BLaER1 (cell line): ENCODE measurements around the gene MBTPS1.
A peak's percentile ranks its signal among the peaks of the same experiment; 100 is the strongest.
"Not testable (repeated sequence)": the region's sequence is repeated elsewhere in the genome, so short reads cannot be mapped to it uniquely, and the experiment has no call there.

Experiments used
- H3K27ac ChIP-seq: shearing (Covaris generic); formaldehyde crosslinking; 2 replicates; pipeline ENCODE4 v1.8.1; 2022
- H3K27me3 ChIP-seq: shearing (Covaris generic); formaldehyde crosslinking; 2 replicates; pipeline ENCODE4 v1.8.1; 2022
- H3K36me3 ChIP-seq: shearing (Covaris generic); formaldehyde crosslinking; 2 replicates; pipeline ENCODE4 v1.8.1; 2022
- H3K4me1 ChIP-seq: shearing (Covaris generic); formaldehyde crosslinking; 2 replicates; pipeline ENCODE4 v1.8.1; 2022
- H3K4me2 ChIP-seq: shearing (Covaris generic); formaldehyde crosslinking; 2 replicates; pipeline ENCODE4 v1.8.1; 2022
- H3K4me3 ChIP-seq: shearing (Covaris generic); formaldehyde crosslinking; 2 replicates; pipeline ENCODE4 v1.8.1; 2022
- H3K9ac ChIP-seq: shearing (Covaris generic); formaldehyde crosslinking; 2 replicates; pipeline ENCODE4 v1.8.1; 2022
- H3K9me3 ChIP-seq: shearing (Covaris generic); formaldehyde crosslinking; 2 replicates; pipeline ENCODE4 v1.8.1; 2022
- H4K20me1 ChIP-seq: shearing (Covaris generic); formaldehyde crosslinking; 2 replicates; pipeline ENCODE4 v1.8.1; 2022
- Cebpa-rat ChIP-seq: shearing (Covaris generic); IDR thresholded peaks from 2 replicates; pipeline ENCODE4 v1.8.1; 2022

MBTPS1 gene

DNA sequence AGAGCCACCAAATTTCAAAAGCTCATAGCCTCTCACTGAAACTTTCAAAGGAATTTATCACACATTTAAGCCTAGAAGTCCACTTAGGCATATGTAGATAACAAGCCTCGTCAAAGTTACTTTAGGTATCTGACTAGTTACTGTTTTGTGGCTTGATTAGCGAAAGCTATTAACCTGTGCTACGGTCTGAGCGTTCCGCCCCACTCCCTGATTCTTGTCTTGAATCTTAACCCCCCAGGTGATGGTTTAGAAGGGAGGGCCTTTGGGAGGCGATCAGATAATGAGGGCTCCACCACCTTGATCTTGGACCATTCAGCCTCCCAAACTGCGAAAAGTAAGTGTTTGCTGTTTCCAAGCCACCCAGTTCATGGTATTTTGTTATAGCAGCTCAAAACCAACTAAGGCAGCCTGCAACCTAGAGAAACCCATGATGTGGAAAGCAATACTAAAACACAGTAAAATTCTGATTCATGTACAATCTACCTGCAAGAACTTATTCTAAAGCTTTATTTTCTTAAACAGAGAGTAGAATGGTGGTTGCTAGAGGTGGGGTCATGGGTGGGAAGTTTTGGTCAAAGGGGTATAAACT is 21.1 kb upstream of the MBTPS1 start:
- H3K27ac ChIP-seq, result no peak overlapping the region
- H3K4me1 ChIP-seq, result peaks cover 55% of the 10 kb centered on the region
- no peaks in the 10 kb centered on the region for H3K9me3 ChIP-seq
- peaks cover 63% of the 10 kb centered on the region for H4K20me1 ChIP-seq
- TF ChIP-seq Cebpa-rat, result no peak
- H3K4me3 ChIP-seq, result no peak overlapping the region
- H3K27me3 ChIP-seq, result no peaks in the 10 kb centered on the region
- no peak overlapping the region for H3K9ac ChIP-seq
- no peaks in the 10 kb centered on the region for H3K36me3 ChIP-seq
- H3K4me2 ChIP-seq, result peak overlapping the region; percentile 22

DNA sequence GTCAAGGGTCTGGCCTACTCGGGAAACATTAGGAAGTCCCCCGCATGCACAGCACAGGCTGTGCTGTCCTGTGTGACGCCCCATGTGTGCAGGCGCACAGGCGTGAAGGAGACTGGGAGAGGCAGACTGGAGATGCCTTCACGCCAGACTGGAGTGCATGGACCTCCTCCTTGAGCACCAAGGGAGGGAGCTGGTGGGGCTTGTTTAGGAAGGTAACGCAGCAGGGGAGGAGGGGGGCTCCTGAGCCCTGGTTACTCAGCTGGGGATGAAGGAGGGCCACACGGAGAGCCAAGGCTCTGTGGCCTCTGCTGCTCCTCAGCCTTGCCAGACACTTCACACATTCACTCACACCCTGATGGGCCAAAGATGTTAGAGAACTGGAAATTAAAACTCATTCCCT is 20.5 kb upstream of the MBTPS1 start:
- peaks cover 55% of the 10 kb centered on the region for H3K4me1 ChIP-seq
- H3K9ac ChIP-seq, result no peak overlapping the region
- peak overlapping the region; percentile 22; the same call in 1 of the 2 replicates for H3K4me2 ChIP-seq
- peak overlapping the region; percentile 22; the same call in 1 of the 2 replicates for H3K27ac ChIP-seq
- H3K4me3 ChIP-seq, result no peak overlapping the region
- no peak for TF ChIP-seq Cebpa-rat
- H3K36me3 ChIP-seq, result no peaks in the 10 kb centered on the region; the same call in 1 of the 2 replicates
- H3K9me3 ChIP-seq, result no peaks in the 10 kb centered on the region
- no peaks in the 10 kb centered on the region for H3K27me3 ChIP-seq
- H4K20me1 ChIP-seq, result peaks cover 57% of the 10 kb centered on the region

DNA sequence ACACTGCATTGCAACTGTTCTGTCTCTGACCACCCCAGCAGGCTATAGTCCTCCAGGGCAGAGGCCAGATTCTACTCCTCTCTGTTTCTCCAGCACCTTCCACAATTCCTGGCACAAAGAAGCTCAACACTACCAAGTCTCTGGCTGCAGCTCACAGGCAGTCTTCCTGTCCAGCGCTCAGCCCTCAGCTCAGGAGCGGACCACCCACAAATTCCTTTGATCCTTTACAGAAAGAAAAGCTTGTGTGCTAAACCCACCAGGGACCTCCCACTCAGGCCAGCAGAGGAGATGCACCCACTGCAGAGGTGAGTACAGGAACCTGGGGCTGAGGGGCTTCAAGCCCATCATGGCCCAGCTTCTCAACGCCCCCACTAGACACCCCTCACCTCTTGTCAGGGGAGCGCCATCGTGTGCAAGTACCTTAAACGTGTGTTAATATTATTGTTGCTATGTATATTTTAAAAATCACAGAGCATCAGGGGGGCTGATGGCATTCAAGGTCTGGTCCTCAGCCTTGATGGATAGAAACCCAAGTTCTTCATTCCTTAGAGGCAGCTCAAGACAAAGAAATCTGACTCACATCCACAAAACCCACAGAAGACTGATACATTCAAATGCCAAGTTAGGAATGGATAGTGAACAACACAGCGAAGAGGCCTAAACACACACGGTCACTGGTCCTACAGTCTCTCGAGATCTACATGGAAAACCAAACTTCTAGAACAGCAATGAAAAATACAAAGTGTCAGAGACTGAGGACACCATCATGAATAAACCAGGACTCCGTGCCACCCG is 19.8 kb upstream of the MBTPS1 start:
- H3K9me3 ChIP-seq, result no peaks in the 10 kb centered on the region
- no peak for TF ChIP-seq Cebpa-rat
- H3K36me3 ChIP-seq, result no peaks in the 10 kb centered on the region; the same call in 1 of the 2 replicates
- H3K27ac ChIP-seq, result no peak overlapping the region
- H4K20me1 ChIP-seq, result peaks cover 50% of the 10 kb centered on the region
- peak overlapping the region; percentile 22; the same call in 1 of the 2 replicates for H3K4me2 ChIP-seq
- H3K27me3 ChIP-seq, result no peaks in the 10 kb centered on the region
- peaks cover 51% of the 10 kb centered on the region for H3K4me1 ChIP-seq
- no peak overlapping the region for H3K4me3 ChIP-seq
- no peak overlapping the region for H3K9ac ChIP-seq

DNA sequence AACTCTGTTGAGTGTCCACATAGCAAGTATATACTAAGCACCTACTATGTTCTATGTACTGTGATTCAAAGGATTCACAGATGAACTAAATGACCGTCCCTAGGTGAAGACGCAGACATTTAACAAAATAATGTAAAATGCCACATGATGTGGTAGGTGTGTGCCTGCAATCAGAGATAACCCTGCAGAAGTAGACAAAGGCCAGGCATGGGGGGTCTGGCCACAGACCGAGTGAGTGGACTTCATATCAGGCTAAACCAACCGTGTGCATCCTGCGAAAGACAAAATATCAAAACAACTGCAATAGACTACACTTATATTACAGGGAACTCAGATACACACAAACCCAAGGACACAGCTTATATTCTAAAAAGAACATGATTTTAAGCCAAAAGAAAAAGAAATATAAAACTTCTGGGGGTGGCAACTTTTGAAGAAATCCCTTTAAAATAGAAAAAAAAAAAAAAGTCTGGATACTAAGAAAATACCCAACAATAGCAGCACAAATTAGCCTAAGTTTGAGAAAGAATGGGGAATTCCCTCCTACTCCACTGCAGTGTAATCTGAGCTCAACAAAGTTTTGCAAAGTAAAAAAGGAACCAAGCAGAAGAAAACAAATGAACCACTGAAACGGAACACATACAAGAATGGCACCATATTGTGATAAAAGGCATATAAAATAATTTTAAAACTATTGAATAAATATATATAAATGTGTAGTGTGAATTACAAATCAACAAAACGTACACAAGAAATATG is 16.0 kb upstream of the MBTPS1 start:
- H3K4me3 ChIP-seq, result no peak overlapping the region
- peaks cover 22% of the 10 kb centered on the region for H3K4me1 ChIP-seq
- no peak overlapping the region for H3K27ac ChIP-seq
- H4K20me1 ChIP-seq, result peaks cover 23% of the 10 kb centered on the region
- H3K9ac ChIP-seq, result no peak overlapping the region
- H3K4me2 ChIP-seq, result no peak overlapping the region
- no peaks in the 10 kb centered on the region for H3K27me3 ChIP-seq
- TF ChIP-seq Cebpa-rat, result no peak
- no peaks in the 10 kb centered on the region for H3K9me3 ChIP-seq
- H3K36me3 ChIP-seq, result peaks cover 29% of the 10 kb centered on the region

DNA sequence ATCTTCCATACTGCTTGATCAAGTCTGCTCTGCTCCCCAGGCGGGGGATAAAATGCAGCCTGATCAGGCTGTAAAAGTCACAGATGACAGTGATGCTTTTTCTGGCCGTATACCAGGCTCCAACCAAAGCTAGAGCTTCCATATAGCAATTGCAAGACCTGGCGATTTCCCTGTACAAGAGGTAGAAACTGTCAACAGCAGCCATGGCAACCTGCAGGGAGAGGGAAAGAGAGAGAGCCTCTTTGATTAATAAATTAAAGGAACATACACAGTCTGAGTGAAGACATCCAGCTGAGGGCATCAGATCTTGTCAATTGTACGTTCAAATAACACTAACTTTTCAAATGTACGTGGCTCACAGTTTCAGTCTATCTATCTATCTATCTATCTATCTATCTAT is 14.4 kb upstream of the MBTPS1 start:
- Histone ChIP-seq H3K27me3 (no peaks in the 10 kb centered on the region), H3K4me1 (0 out of 2 replicates have a peak, but pooled peaks cover 7% of the 10 kb centered on the region), H3K27ac (no peak overlapping the region), H3K4me3 (no peak overlapping the region), H3K36me3 (peaks cover 37% of the 10 kb centered on the region), H3K9me3 (no peaks in the 10 kb centered on the region), H3K4me2 (no peak overlapping the region), H3K9ac (no peak overlapping the region), H4K20me1 (peaks cover 7% of the 10 kb centered on the region)
- no peak for TF ChIP-seq Cebpa-rat

DNA sequence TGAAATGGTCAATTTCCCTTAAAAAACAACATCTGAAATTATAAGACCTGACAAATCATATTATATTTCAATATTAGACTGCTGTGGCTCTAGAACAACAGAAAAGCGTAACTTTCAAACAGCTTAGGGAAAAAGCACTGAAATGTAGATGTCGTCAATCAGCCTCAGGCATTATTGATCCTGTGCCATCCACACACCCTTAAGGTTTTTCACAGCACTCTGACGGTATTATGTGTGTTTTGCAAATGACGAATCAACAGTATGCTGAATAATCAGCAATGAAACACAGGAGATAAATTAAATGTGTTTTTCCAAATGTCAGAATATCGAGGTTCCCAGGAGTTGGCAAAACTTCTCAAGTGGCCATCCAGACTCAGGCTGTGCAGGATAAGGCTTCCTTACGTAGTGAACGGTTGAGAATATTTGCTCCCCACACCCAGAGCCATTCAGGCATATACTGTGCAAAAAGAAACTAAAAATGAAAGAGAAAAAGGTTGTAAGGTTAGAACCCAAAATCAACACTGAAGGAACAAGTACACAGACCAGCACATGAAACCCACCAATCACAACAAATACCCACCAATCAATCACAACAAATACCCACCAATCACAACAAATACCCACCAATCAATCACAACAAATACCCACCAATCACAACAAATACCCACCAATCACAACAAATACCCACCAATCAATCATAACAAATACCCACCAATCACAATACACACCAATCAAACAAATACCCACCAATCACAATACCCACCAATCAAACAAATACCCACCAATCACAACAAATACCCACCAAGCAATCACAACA is 7.7 kb upstream of the MBTPS1 start:
- no peaks in the 10 kb centered on the region for H3K27me3 ChIP-seq
- H3K4me3 ChIP-seq, result no peak overlapping the region
- TF ChIP-seq Cebpa-rat, result no peak
- no peaks in the 10 kb centered on the region for H4K20me1 ChIP-seq
- H3K9ac ChIP-seq, result no peak overlapping the region
- no peak overlapping the region for H3K27ac ChIP-seq
- no peak overlapping the region for H3K4me2 ChIP-seq
- 0 out of 2 replicates have a peak, but pooled peaks cover 7% of the 10 kb centered on the region for H3K4me1 ChIP-seq
- H3K36me3 ChIP-seq, result peaks cover 57% of the 10 kb centered on the region
- no peaks in the 10 kb centered on the region for H3K9me3 ChIP-seq

DNA sequence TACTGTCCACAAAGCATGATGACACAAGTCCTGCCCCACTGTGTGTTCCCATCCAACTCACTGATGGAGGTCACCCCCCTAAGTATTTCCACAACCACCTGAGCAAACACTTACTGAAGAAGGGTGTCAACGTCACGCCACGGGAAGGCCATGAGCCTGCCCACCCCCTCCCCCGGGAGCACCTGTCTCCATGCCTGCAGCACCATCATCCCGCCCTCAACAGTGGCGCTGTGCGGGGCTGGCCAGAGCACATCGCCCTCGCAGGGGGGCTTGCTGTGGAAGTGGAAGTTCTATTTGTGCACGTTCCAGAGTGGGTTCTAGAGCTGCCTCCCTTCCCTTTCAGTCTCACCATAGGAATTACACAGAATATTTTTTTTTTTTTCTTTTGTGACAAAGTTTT is 4.3 kb upstream of the MBTPS1 start:
- Histone ChIP-seq H3K4me2 (no peak overlapping the region), H4K20me1 (peaks cover 3% of the 10 kb centered on the region; the same call in 1 of the 2 replicates), H3K9me3 (no peaks in the 10 kb centered on the region), H3K36me3 (peaks cover 37% of the 10 kb centered on the region), H3K4me3 (no peak overlapping the region), H3K27ac (no peak overlapping the region), H3K27me3 (no peaks in the 10 kb centered on the region), H3K9ac (no peak overlapping the region), H3K4me1 (peaks cover 16% of the 10 kb centered on the region)
- no peak for TF ChIP-seq Cebpa-rat

DNA sequence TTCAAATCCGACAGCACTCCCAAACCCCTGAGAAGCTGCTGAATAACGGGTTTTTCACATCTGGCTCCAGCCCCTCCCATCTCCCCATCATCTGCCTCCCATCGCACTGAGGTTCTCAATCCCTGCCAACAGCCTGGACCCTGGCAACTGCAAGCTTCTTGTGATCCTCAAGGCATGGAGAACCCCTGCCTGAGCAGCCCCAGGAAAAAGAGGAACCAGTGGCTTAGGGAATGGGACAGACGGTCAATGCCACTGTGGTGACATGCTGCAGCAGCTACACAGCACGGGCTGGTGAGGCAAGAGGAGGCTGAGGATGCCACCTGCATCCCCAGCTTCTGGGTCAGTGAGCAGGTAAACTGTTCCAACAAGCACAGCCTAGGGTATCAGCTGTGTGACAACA is 3.3 kb upstream of the MBTPS1 start:
- Histone ChIP-seq H3K27me3 (no peaks in the 10 kb centered on the region), H4K20me1 (peaks cover 12% of the 10 kb centered on the region), H3K36me3 (peaks cover 38% of the 10 kb centered on the region), H3K4me3 (no peak overlapping the region), H3K4me2 (no peak overlapping the region), H3K9ac (no peak overlapping the region), H3K4me1 (peaks cover 20% of the 10 kb centered on the region), H3K9me3 (no peaks in the 10 kb centered on the region), H3K27ac (no peak overlapping the region)
- no peak for TF ChIP-seq Cebpa-rat

DNA sequence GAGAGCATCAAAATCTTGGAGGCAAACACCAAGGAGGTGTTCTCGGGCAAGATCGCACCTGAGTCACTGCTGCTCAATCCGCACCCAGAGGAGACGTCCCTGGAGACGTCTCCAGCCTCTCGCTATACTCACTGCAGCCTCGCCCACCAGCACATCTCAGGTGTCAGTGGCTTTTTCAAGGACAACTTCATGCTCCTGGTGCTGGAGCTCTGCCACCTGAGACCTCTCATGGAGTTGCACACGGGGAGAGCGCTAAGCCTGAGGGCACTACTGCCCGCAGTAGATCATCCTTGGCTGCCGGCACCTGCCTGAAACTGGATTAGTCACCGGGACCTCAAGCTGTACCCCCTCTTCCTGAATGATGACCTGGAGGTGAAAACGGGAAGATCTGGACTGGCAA is 2.6 kb upstream of the MBTPS1 start:
- Histone ChIP-seq H3K9me3 (no peaks in the 10 kb centered on the region), H3K4me3 (no peak overlapping the region), H3K36me3 (peaks cover 37% of the 10 kb centered on the region), H4K20me1 (peaks cover 19% of the 10 kb centered on the region), H3K4me1 (peaks cover 26% of the 10 kb centered on the region), H3K27ac (no peak overlapping the region), H3K9ac (no peak overlapping the region), H3K4me2 (no peak overlapping the region), H3K27me3 (no peaks in the 10 kb centered on the region)
- no peak for TF ChIP-seq Cebpa-rat

DNA sequence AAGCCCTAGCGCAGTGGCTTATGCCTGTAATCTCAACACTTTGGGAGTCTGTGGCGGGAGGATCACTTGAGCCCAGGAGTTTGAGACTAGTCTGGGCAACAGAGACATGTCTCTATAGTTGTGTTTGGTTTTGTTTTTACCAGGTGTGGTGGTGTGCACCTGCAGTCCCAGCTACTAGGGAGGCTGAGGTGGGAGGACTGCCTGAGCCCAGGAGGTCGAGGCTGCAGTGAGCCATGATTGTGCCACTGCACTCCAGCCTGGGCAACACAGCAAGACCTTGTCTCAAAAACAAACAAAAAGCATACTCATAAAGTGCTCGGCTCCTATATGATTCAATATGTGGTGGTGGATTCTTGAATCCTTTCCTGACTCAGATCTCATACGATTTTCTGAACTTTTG is 1.6 kb upstream of the MBTPS1 start:
- peaks cover 27% of the 10 kb centered on the region for H3K4me1 ChIP-seq
- H3K4me2 ChIP-seq, result peak overlapping the region; percentile 87; the same call in 1 of the 2 replicates
- not testable (repeated sequence) for H3K9me3 ChIP-seq, H3K27me3 ChIP-seq, H3K27ac ChIP-seq, H3K4me3 ChIP-seq
- H4K20me1 ChIP-seq, result peaks cover 30% of the 10 kb centered on the region
- H3K36me3 ChIP-seq, result peaks cover 27% of the 10 kb centered on the region
- H3K9ac ChIP-seq, result peak overlapping the region; percentile 96; the same call in 1 of the 2 replicates
